Thoracic aorta (tissue), 2 donors: ENCODE results near the gene BCKDK. TPM values are rescaled to one million over a fixed set of nuclear protein-coding genes. Genes with fewer than 3 reads are reported as not detected.
"Not testable (repeated sequence)": the region's sequence is repeated elsewhere in the genome, so short reads cannot be mapped to it uniquely, and the experiment has no call there.

Source experiments
- ATAC-seq: fragments of 150-250 bp; one replicate; pipeline ENCODE4 v1.8.0; 2017; ENCODE audit warnings: low read depth; ENCODE audit not compliant: insufficient number of reproducible peaks, low FRiP score
- DNase-seq: peaks from one replicate; pipeline ENCODE4 v3.0.0-alpha.2; 2020; ENCODE audit warnings: low spot score
- H3K27ac ChIP-seq, 2 donors: fragments of 200-600 bp; sonication (generic); 1 replicate in 1 of 2; 2 replicates in 1 of 2; pipeline ENCODE4 v1.5.1; 2016; ENCODE audit warnings: mild to moderate bottlenecking in 2 of 2, moderate library complexity in 2 of 2
- H3K27me3 ChIP-seq: fragments of 200-600 bp; sonication (generic); replicated peaks from 2 replicates; pipeline ENCODE4 v1.6.0; 2016; ENCODE audit warnings: mild to moderate bottlenecking; ENCODE audit not compliant: insufficient read depth
- H3K36me3 ChIP-seq: fragments of 200-600 bp; sonication (generic); one replicate; pipeline ENCODE4 v1.5.1; 2016
- H3K4me1 ChIP-seq, 2 donors: fragments of 200-600 bp; sonication (generic); 1 replicate in 1 of 2; 2 replicates in 1 of 2; pipeline versions ENCODE4 v1.5.1 to v1.6.0; 2016; ENCODE audit warnings: low read depth in 2 of 2, mild to moderate bottlenecking in 1 of 2; ENCODE audit not compliant: control insufficient read depth in 1 of 2
- H3K4me3 ChIP-seq: fragments of 200-600 bp; sonication (generic); 2 replicates; pipeline ENCODE4 v1.5.1; 2016; ENCODE audit warnings: mild to moderate bottlenecking
- H3K9me3 ChIP-seq: fragments of 200-600 bp; sonication (generic); 2 replicates; pipeline ENCODE4 v1.5.1; 2016
- CTCF ChIP-seq: fragments of 200-600 bp; sonication (generic); IDR thresholded peaks from one replicate; pipeline ENCODE4 v1.5.1; 2019; ENCODE audit warnings: antibody characterized with exemption
- total RNA-seq, 2 donors: library from RNA; depleted of rRNA; stranded (reverse); fragments of >200 nt; gene quantifications; one replicate each; pipeline versions ENCODE4 v1.1.0 to v1.2.3, GENCODE V29; 2016

Gene BCKDK
- total RNA-seq, 2 donors from 2014 or later = 35.1 to 58.5 TPM

GRCh38 chr16:31149332-31149731 is 41.1 kb downstream of the BCKDK start:
- no peak for ATAC-seq
- H3K27ac ChIP-seq = no peak overlapping the region
- no peak for DNase-seq

GRCh38 chr16:31149894-31150890 is 42.0 kb downstream of the BCKDK start, which contains the start of gene PRSS36:
Gene PRSS36 (minus strand): TSS chr16:31150066. CDS start chr16:31150035, 31 bp downstream.
- no peak for DNase-seq
- Histone ChIP-seq H3K27ac (no peak within 1 kb of the TSS), H3K4me1 (no peaks in the 10 kb centered on the region), H3K27me3 (no peaks in the 10 kb centered on the region), H3K4me3 (no peak within 1 kb of the TSS), H3K36me3 (no peaks in the 10 kb centered on the region), H3K9me3 (no peaks in the 10 kb centered on the region)
- ATAC-seq = no peak
- TF ChIP-seq CTCF = no peak

More at GRCh38 chr16:31149332-31149731, 41.1 kb downstream of the BCKDK start:
- Histone ChIP-seq H3K27me3 (no peaks in the 10 kb centered on the region), H3K9me3 (no peaks in the 10 kb centered on the region), H3K4me3 (no peak overlapping the region), H3K36me3 (no peaks in the 10 kb centered on the region), H3K4me1 (no peaks in the 10 kb centered on the region)
- TF ChIP-seq CTCF = no peak

- H3K27me3 ChIP-seq, ATAC-seq, DNase-seq, H3K9me3 ChIP-seq, H3K4me3 ChIP-seq, H3K36me3 ChIP-seq, H3K27ac ChIP-seq, H3K4me1 ChIP-seq: not testable (repeated sequence)
Observed at GRCh38 chr16:31150976-31151375, 42.8 kb downstream of the BCKDK start.

- no peak for DNase-seq
Observed at GRCh38 chr16:31157136-31157535, 49.0 kb downstream of the BCKDK start.

More at GRCh38 chr16:31157136-31157535, 49.0 kb downstream of the BCKDK start:
- ATAC-seq = no peak
- TF ChIP-seq CTCF = no peak
- Histone ChIP-seq H3K9me3 (no peaks in the 10 kb centered on the region), H3K4me3 (no peak overlapping the region), H3K36me3 (no peaks in the 10 kb centered on the region), H3K4me1 (peaks cover 0 to 5% of the 10 kb centered on the region in 2 donors), H3K27ac (no peak overlapping the region), H3K27me3 (no peaks in the 10 kb centered on the region)

Other genes with a start within 250 kb of the BCKDK start
- gene BCL7C, start 214.3 kb upstream of the BCKDK start, total RNA-seq = 10 to 100 TPM; 35.6 to 55.2 TPM
- gene CTF1, start 211.8 kb upstream of the BCKDK start, total RNA-seq = 1 to 10 TPM; 3.8 TPM
- 10 to 100 TPM; 14.5 to 18.7 TPM for gene FBXL19, start 184.8 kb upstream of the BCKDK start, total RNA-seq
- 10 to 100 TPM; 19.0 to 35.7 TPM for gene ORAI3, start 159.3 kb upstream of the BCKDK start, total RNA-seq
- 10 to 100 TPM in 1 of 2 donors, 1 to 10 TPM in 1; 7.4 to 14.6 TPM for gene SETD1A, start 150.6 kb upstream of the BCKDK start, total RNA-seq
- 10 to 100 TPM; 16.4 to 26.8 TPM for gene HSD3B7, start 123.2 kb upstream of the BCKDK start, total RNA-seq
- 1 to 10 TPM in 1 of 2 donors, under 1 TPM in 1; 0.68 to 1.6 TPM for gene STX1B, start 97.7 kb upstream of the BCKDK start, total RNA-seq
- gene STX4, start 74.8 kb upstream of the BCKDK start, total RNA-seq = 10 to 100 TPM; 39.3 to 50.5 TPM
- 10 to 100 TPM; 10.3 to 14.5 TPM for gene ZNF668, start 34.1 kb upstream of the BCKDK start, total RNA-seq
- 10 to 100 TPM; 10.2 to 17.9 TPM for gene ZNF646, start 34.0 kb upstream of the BCKDK start, total RNA-seq
- gene PRSS53, start 19.4 kb upstream of the BCKDK start, total RNA-seq = 10 to 100 TPM; 10.6 to 13.7 TPM
- gene VKORC1, start 13.6 kb upstream of the BCKDK start, total RNA-seq = 100 to 1,000 TPM in 1 of 2 donors, 10 to 100 TPM in 1; 88.7 to 187 TPM
- 10 to 100 TPM; 62.5 to 75.7 TPM for gene KAT8, start 9.3 kb downstream of the BCKDK start, total RNA-seq
- gene PRSS8, start 27.3 kb downstream of the BCKDK start, total RNA-seq = not detected
- 10 to 100 TPM in 1 of 2 donors, 1 to 10 TPM in 1; 1.3 to 14.8 TPM for gene PRSS36, start 41.7 kb downstream of the BCKDK start, total RNA-seq
- 100 to 1,000 TPM in 1 of 2 donors, 10 to 100 TPM in 1; 63.9 to 141 TPM for gene FUS, start 71.8 kb downstream of the BCKDK start, total RNA-seq
- 10 to 100 TPM; 19.2 to 23.0 TPM for gene PYCARD, start 94.4 kb downstream of the BCKDK start, total RNA-seq
- under 1 TPM in 1 of 2 donors, not detected in 1; 0.07 TPM for gene TRIM72, start 105.7 kb downstream of the BCKDK start, total RNA-seq
- gene PYDC1, start 108.7 kb downstream of the BCKDK start, total RNA-seq = not detected
- gene ITGAM, start 151.6 kb downstream of the BCKDK start, total RNA-seq = 10 to 100 TPM; 31.2 to 31.5 TPM
- gene ITGAX, start 246.8 kb downstream of the BCKDK start, total RNA-seq = 10 to 100 TPM in 1 of 2 donors, 1 to 10 TPM in 1; 9.7 to 32.9 TPM